Stimulated activated CD8-positive, alpha-beta memory T cell treated with anti-CD3 and anti-CD28 coated beads, Interleukin-4, amount 100 ng/mL, for 48 hours (primary cell): ENCODE data around the gene CCDC183.
"Not testable (repeated sequence)": the region's sequence is repeated elsewhere in the genome, so short reads cannot be mapped to it uniquely, and the experiment has no call there.

Experiments used
- DNase-seq: peaks from one replicate; pipeline ENCODE4 v3.0.0-alpha.2; 2020

The CCDC183 gene

DNA sequence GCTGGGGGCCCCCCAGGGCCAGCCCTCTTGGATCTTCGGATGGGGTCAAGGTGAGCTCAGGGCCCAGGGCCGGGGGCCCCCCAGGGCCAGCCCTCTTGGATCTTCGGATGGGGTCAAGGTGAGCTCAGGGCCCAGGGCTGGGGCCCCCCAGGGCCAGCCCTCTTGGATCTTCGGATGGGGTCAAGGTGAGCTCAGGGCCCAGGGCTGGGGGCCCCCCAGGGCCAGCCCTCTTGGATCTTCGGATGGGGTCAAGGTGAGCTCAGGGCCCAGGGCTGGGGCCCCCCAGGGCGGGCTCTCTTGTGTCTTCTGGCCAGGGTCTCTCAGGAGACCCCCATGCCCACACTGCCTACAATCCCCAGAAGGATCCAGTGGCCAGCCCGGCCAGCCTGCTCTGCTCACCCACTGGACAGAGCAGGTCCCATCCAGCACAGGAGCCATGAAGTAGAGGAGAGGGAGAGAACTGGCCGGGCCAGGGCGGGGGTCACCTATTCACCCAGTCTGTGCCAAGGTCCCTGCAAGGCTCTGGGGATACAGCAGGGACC is 6.9 kb downstream of the CCDC183 start:
- DNase-seq = not testable (repeated sequence)

GRCh38 chr9:136803551-136804508 is 7.7 kb downstream of the CCDC183 start:
- no peak for DNase-seq

DNA sequence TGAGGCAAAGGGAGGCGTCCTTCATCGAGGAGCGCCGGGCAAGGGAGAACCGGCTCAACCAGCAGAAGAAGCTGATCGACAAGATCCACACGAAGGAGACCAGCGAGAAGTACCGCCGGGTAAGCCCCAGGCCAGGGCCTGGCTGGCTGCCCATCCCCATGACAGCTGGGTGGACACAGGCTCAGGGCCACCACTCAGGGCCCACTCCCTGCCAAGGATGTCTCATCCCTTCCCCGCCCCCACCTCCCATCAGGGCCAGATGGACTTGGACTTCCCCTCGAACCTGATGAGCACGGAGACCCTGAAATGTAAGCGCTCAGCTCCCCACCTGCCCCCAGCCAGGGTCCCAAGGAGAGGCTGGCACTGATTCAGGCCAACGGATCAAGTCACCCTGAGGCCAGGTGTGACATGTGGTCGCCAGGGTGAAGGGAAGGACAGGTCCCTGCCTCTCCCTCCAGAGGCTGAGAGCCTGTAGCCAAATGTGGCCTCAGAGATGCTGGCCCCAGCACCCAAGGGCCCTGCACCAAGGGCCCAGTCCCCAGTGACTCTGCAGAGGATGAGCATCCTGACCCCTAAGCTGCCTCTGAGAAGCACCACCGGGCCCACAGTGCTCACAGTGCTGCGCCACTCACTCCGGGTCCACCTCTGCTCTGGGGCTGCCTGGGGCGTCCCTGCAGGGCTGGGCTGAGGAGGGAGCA is 8.5 kb downstream of the CCDC183 start:
- no peak for DNase-seq

DNA sequence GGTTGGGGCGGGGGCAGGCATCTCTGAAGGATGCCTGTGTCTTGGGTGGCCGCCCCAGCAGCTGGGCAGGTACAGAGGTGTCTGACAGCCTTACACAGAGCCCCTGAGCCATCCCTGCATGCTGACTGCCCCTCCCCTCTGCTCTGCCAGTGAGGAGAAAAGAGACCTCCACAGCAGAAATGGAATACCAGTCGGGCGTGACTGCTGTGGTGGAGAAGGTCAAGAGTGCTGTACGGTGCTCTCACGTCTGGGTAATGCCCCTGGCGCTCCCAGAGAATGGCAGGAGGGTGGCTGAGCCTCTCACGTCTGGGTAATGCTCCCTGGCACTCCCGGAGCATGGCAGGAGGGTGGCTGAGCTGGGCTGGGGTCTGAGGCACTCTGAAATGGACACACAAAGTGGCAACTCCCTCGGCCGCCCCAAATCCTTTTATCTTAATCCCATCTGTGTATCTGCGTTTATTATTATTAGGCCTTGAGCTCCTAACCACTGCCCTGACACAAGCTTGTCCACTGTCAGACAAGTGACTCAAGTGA is 9.1 kb downstream of the CCDC183 start:
- DNase-seq = no peak

DNA sequence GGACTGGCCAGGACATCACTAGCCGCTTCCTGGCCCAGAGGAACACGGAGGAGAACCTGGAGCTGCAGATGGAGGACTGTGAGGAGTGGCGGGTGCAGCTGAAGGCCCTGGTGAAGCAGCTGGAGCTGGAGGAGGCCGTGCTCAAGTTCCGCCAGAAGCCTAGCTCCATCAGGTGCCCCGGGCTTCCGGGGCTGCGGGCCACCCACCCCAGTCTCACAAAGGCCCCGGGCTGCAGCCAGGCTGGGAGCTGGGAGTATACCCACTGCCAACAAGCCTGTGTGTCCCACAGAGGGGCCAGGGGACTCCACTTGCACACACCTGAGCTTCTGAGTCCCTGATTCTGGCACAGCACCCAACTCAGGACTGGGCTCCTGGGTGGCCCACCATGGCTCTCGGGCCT is 9.9 kb downstream of the CCDC183 start:
- no peak for DNase-seq

GRCh38 chr9:136806631-136807201 is 10.6 kb downstream of the CCDC183 start:
- no peak for DNase-seq

- peak; percentile 85 for DNase-seq
These were observed 11.3 kb downstream of the CCDC183 start, which contains the start of gene RABL6 for GRCh38 chr9:136807281-136808074. Gene RABL6 (plus strand): TSS chr9:136807948. CDS start chr9:136808197, 249 bp downstream.

GRCh38 chr9:136808075-136808805 is 12.1 kb downstream of the CCDC183 start:
- DNase-seq = peak; percentile 50

DNA sequence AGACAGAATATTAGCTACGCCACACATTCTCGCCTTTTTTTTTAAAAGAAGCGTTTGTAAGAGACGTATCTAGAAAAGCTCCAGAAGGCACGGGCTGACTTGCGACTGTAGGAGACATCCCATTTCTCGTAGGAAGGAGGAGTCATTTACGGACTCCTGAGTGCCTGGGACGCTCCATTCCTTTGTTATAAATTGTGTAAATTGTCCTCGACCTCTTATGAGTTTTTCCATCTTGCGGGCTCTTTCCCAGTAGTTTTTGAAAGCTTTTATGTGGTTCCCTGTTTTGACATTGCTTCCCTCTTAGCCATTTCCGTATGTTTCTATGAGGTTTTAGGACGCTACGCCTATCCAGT is 12.6 kb downstream of the CCDC183 start:
- DNase-seq = no peak

GRCh38 chr9:136814725-136815421 is 18.7 kb downstream of the CCDC183 start:
- no peak for DNase-seq

- DNase-seq = no peak
These were observed 19.3 kb downstream of the CCDC183 start for GRCh38 chr9:136815422-136815782.

DNA sequence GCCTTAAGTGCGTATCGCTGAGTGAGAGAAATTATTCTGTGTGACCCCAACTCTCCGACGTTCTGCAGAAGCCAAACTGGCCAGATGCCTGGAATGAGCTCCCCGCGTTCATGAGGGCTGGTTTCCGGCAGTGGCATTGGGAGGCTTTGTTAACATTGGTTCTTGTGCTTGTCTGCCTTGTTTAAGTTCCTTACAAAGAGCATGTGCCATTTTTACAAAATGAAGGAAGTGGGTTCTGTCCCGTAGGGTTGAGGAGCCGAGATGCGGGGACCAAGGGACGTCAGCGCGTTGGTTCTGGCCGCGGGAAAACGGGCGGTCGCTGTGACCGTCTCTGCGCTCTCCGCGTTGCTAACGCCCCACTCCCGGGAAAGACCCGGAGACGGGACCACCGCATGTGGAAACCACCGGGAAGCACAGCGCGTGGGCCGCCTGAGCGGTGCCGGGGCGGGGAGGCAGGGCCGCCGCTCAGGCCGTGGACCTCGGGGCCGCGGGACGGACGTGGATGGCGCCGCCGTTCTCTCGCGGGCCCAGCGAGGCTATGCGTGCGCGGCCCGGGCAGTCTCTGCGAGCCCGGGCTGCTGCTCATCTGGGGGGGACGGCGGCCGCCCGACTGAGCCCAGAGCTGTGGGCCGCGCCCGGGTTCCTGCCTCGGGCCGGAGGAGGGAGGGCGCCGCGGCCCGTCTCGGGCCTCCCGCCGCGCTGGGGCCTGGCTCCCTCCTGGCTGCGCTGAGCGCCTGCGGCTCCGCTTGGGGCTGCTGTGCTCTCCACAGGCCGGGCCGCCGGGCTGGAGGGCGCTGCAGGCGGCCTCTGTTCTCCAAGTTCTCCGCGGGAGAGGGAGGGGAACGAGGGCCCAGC is 25.1 kb downstream of the CCDC183 start:
- DNase-seq = no peak

- no peak for DNase-seq
These were observed 25.8 kb downstream of the CCDC183 start for GRCh38 chr9:136821826-136822544.

- no peak for DNase-seq
These were observed 27.3 kb downstream of the CCDC183 start for GRCh38 chr9:136823136-136824046.

DNA sequence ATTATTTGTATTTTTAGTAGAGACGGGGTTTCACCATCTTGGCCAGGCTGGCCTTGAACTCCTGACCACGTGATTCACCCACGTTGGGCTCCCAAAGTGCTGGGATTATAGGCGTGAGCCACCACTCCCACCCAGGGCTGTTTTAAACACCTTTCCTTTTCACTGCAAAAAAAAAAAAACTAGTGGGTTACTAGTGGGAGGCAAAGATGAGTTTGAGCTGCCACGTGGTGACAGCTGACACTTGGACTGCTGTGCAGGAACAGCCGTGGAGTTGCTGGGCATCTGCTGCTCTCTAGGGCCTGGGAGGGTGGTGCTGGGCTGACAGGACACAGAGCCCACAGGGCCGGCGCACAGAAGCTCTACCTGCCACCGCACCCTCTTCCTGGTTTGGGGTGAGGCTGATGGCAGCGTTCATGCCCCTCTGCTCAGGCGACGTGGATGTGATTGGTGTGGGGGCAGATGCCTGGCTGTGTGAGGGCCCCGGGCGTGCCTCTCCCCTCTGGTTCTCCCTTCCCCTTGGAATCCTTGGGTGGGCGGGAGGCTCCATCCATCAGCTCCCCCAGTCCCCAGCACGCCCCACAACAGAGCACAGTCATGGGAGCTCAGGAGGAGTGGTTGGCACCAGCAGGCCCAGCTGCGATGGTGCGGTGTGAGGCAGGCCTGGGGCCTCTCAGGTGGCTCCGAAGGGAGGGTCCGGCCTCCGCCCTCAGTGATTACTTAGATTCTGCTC is 28.5 kb downstream of the CCDC183 start:
- no peak for DNase-seq

DNA sequence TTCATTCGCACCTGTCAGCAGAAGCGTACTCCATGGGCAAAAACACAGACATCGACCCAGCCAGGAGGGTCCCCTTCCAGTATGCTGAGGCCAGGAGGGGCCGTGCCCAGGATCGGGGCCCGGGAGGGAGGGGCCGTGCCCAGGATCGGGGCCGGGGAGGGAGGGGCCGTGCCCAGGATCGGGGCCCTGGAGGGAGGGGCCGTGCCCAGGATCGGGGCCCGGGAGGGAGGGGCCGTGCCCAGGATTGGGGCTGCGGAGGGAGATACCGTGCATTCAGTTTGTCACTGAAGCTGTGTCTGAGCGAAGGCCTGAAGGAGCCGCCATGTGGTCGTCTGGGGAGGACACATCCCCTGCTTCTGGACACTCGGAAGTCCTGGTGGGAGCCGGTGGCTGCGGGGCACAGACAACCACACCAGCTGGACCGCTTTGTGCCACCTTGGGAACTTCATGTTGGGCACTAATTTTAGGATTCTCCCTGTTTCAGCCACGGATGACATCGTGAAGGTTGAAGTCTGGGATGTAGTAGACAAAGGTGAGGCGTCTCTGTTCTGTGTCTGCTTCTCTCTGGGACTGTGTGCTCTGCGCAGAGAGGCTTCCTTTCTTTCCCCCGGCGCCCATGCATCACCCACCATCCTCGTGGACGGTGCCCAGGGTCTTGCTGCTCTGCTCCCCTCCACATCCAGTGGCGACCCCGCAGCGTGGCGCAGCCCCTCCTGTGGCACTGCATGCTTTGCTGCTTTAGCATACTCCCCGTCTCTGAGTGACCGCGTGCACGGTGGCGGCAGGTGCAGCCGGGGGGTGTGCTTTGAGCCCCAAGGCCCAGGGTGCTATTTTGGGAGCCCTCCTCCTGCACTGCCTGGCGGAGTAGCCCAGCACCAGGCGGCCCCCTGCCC is 29.4 kb downstream of the CCDC183 start:
- DNase-seq = no peak
